Activated gamma-delta T cell treated with anti-CD3 and anti-CD28 coated beads, Interleukin-2, amount 50 U/mL, for 16 hours (primary cell): ENCODE measurements around the gene RBPMS2.
"Not testable (repeated sequence)": the region's sequence is repeated elsewhere in the genome, so short reads cannot be mapped to it uniquely, and the experiment has no call there.

Experiments used
- DNase-seq: peaks from one replicate; pipeline ENCODE4 v3.0.0-alpha.2; 2020; ENCODE audit warnings: low read depth

The RBPMS2 gene

GRCh38 chr15:64753480-64754185, 21.8 kb downstream of the RBPMS2 start:
- DNase-seq = no peak

DNA sequence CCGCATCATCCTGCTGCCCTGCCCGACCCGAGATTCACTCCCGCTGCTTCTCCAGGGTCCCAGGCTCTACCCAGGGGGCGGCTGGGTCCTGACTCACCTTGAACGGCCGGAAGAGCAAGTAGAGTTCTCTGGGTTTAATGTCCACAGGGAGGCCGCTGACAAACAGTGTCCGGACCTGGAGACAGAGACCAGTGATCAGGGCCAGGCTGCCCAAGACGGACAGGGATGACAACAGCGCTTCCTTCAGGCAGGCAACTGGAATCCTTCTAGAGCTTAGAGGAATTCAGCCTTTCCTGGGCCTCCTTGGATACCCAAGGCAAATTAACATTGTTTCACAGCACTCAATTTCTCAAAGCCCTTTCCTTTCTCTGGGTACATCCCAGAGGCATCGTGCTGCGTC, 23.9 kb downstream of the RBPMS2 start:
- no peak for DNase-seq

DNA sequence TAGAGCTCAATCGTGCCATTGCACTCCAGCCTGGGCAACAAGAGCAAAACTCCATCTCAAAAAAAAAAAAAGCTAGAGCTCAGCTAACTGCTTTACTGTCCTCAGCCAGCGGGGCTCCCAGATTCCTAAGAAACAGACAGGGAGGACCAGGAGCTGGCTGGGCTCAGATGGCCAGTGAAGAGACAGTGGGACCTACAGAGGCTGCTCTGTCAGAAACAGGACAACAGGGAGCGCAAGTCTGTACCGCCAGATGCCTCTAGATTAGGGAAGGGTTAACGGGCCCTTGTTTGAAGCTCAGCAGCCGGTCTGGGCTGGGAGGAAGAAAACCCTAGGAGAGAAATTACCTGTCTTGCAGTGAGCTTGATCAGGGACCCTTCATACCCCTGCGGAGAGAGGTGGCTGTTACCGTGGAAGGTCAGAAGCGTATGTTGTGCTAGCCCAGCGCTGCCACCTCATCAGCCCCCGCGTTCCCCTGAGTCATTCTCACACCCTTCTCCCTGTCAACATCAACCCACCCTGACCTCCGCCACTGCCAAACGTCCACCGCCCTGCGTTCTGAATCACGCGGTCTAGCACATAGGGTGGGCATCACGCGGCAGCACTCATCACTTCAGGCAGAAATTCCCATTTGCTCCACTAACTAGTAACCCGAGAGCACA, 25.3 kb downstream of the RBPMS2 start:
- no peak for DNase-seq

- DNase-seq = no peak
Measured at GRCh38 chr15:64749167-64749566, 26.2 kb downstream of the RBPMS2 start.

DNA sequence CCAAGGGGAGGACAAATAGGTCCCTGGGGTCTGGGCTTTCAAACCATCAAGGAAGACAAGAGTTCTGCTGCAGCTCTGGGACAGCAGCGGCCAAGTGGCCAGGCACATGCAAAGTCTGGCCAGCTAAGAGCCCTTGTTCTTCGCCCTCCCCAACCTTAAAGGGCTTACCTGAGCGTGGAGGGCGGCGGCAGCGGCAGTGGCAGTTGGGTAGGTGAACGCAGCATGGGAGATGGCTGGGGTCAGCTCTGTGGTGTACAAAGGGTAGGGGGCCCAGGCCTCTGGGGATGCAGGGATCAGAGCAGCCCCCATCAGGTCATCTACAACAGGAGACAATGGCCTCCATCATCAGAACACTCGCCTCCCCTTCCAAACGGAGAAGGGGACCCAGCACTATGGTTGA, 27.1 kb downstream of the RBPMS2 start:
- DNase-seq = no peak

DNA sequence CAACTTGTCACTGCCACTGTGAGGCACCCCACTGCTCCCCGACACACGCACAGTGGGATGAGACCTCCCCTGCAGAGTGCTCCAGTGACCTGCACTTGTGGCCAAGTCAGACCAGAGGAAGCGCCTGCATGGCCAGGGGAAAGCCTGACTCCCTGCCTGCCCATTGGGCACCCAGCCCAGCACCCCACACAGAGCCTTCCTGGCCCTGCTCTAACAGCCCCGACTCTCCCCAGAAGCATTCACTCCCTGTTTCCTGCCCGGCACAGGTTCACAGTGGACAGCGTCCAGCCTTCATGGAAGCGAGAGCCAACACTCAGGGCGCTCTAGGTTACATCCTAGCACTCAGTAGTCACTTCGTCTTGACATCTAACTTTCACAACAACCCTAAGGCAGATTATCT, 27.8 kb downstream of the RBPMS2 start:
- DNase-seq = no peak

- DNase-seq = no peak
Measured at GRCh38 chr15:64746921-64747320, 28.5 kb downstream of the RBPMS2 start.

- DNase-seq = no peak
Measured at GRCh38 chr15:64746356-64746755, 29.0 kb downstream of the RBPMS2 start.

GRCh38 chr15:64743691-64744090, 31.7 kb downstream of the RBPMS2 start:
- DNase-seq = no peak

DNA sequence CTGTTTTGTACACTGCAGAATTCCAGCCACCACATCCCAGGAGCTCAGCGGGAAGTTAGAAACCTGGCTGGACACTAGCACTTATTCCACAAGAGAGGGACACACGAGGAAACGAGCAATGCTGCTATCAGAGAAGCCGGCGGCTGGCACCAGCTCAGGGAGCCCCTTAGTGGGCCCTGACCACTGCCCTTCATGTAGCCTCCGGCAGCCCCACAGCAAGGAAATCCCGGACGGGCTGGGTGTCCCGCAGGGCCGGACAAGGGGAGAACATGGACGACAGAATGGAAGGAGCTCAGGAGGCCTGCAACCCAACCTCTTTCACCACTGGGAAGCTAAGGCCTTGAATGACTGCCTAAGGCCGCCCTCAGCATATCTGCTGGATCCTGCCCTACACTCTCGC, 32.5 kb downstream of the RBPMS2 start:
- no peak for DNase-seq

GRCh38 chr15:64742385-64742784, 33.0 kb downstream of the RBPMS2 start:
- no peak for DNase-seq

DNA sequence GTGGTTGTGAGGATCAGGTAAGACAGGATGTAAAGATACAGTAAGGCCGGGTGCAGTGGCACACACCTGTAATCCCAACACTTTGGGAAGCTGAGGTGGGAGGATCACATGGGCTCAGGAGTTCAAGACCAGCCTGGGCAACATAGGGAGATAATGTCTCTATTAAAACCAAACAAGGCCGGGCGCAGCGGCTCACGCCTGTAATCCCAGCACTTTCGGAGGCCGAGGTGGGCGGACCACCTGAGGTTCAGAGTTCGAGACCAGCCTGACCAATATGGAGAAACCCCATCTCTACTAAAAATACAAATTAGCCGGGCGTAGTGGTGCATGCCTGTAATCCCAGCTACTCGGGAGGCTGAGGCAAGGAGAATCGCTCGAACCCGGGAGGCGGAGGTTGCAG, 33.7 kb downstream of the RBPMS2 start:
- DNase-seq = not testable (repeated sequence)

DNA sequence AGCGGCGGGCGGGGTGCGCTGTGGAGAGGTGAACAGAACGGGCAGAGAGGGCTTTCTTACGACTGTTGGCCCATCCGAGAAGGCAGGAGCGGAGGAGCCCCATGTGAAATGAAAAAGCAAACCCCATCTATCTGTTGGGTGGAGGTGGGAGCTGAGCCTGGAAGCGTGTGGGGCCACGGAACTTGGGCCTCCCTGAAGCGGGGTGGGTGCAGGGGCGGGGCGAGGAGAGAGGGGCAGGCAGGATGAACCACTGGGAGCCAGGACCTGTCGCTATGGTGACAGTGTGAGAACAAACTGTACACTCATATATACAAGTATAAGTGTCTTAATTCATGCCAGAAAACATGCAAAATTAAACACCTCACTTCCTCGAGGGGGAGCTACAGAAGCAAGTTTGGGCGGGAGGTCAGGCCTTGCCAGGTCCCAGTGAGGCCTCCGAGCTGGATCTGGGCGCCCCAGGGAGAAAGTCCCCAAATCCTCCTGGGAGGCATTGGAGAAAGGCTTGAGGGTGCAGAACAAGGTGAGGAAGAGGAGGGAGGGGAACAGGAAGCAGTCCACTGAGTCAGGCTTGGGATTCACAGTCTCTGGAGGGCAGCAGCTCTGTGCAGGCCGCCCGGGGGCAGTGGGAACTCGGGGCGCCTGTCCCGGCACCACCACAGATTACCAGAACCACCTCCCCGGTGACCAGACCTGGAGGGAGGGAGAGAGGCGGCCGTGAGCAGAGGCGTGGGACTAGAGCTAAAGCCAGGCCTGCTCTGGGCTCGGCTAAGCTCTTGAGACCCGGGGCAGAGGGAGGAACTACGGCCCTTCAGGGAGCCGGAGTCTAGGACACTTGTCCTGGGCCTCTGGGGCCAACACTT, 34.8 kb downstream of the RBPMS2 start:
- DNase-seq = no peak

DNA sequence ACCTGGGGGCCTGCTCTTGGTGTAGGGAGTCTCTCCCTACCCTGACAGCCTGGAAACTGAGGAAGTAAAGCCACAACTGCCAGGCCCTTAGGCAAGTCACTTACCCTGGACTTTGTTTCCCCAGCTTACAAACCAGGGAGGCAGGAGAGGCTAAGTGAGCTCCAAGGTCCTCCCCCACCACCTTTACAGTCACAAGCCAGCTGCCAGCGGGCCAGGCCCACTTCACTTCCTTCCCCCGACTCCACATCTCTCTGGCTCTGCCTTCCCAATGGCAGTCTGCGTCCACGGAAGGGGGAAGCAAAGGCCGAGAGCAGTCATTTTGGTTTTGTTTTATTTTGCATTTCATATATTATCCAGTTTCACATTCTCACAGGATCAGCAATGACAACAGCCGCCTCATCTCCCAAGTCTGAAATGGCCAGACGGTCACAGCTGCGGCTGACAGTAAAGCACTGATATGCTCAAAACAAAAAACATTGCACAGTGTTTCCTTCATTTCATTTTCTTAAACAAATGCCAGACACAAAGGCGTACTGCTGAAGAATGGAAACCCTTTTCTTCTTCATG, 35.7 kb downstream of the RBPMS2 start:
- no peak for DNase-seq

GRCh38 chr15:64739156-64739555, 36.2 kb downstream of the RBPMS2 start:
- DNase-seq = no peak

DNA sequence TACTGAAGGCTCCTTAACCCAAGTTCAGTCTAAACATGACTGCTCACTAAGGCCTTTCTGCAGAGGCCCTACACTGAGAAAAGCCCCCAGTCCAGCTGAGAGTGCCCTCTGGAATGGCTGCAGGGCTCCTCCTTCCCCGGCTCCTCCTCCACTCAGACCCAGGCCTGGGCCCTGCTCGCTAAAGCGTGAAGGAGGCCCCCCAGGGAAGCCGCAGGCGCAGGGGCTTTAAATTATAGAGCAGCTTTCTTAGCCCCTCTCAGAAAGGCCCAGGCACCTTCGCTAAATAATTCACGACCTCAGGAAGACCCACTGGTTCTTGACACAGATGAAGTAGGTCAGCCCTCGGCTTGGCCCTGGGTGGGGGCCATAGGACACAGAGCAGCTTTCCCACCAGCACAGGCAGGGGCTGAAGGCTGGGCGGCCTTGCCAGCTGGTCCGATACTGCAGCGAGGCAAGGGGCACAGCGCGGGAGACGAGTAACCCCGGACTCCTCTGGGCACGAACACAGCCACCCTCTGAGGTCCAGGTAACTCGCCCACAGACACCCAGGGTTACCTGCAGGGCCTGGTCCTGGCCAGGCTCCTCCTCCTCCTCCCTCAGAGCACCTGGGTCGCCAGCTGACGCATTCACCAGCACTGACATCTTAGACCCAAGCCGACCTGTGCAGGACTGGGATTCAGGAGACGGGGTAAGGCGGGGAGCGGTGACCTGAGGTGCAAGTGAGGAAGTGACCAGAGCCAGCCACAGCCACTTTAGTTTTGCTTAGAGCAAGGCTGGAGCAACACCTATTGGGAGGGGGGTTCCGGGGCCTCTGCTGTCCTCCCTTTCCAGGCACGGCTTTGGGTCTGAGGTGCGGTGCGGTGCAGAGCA, 36.9 kb downstream of the RBPMS2 start:
- no peak for DNase-seq

- no peak for DNase-seq
Measured at GRCh38 chr15:64732156-64732860, 43.1 kb downstream of the RBPMS2 start.

GRCh38 chr15:64731805-64732151, 43.6 kb downstream of the RBPMS2 start:
- DNase-seq = no peak

DNA sequence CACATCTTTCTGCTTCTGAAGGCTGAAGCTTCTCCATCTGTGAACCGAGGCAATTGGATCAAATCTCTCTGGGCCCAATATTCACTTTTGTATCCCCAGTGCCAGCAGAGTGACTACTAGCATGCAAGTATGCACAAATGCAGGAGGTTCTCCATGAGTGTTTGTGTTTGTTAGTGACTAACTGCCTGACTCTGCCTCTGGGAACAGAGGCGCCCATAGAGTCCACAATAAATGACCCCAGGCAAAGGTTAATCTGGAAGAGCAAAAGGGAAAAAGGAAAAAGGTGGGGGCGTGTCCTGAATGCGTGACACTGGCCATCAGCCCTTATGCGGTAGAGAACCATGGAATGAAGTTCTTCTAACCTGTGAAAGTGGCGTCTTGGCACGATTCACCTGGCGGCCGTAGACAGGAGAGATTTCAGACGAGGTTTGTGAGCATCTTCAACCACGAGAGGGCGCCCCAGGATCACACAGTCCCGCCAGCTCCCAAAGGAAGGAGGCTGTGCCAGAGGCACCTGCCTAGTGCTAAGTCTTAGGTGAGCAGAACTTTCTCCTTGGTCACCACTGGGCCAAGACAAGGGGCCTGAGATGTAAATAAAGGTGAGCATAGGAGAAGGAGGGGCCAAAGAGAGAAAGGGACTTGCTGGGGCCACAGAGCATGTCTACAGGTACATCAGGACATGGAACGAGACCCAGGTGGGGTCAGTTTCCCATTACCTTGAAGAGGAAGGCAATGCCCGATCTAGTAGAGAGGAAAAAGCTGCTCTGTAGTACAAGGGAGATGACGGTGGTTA, 44.2 kb downstream of the RBPMS2 start:
- DNase-seq = peak; percentile 83

DNA sequence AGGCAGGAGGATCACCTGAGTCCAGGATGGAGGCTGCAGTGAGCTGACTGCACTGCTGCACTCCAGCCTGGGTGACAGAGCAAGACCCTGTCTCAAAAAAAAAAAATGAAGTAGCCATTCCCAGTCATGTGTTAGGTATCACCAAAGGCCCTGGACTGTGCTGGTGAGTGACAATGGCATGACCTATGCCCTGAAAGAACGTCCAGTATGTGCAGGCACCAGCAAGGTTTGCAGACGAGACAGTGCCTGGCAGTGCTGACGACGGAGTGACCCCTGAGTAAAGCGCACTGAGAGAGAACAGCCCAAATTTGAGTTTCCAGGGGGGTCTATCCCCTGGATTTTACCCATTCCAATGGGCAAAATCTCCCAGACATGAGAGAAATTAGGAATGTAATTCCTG, 45.2 kb downstream of the RBPMS2 start:
- no peak for DNase-seq
